ENCODE measurements around the gene GCKR. TPM values are rescaled to one million over a fixed set of nuclear protein-coding genes. Genes with fewer than 3 reads are reported as not detected.
"Not testable (repeated sequence)": the region's sequence is repeated elsewhere in the genome, so short reads cannot be mapped to it uniquely, and the experiment has no call there.

GCKR gene
- total RNA-seq, 2 donors from 2014 or later = 0.22 to 0.40 TPM

GRCh38 chr2:27544143-27544821 is 47.6 kb downstream of the GCKR start:
- no peak for TF ChIP-seq CTCF (IDR thresholded peaks at IDR 0.05)
- DNase-seq = no peak
- Histone ChIP-seq H3K9ac (ENCODE audit: low read depth in 2 of 2, low read length in 2 of 2) (no peak overlapping the region), H3K4me3 (no peak overlapping the region), H3K27ac (no peak overlapping the region), H3K4me1 (no peaks in the 10 kb centered on the region), H3K36me3 (no peaks in the 10 kb centered on the region), H3K27me3 (no peaks in the 10 kb centered on the region), H3K9me3 (no peaks in the 10 kb centered on the region)
- intact Hi-C loops (cut with DNase I) = no loop called here

GRCh38 chr2:27545348-27546141 is 48.9 kb downstream of the GCKR start:
- intact Hi-C loops (cut with DNase I) = no loop called here
- Histone ChIP-seq H3K4me3 (no peak overlapping the region), H3K36me3 (no peaks in the 10 kb centered on the region), H3K27me3 (no peaks in the 10 kb centered on the region), H3K27ac (no peak overlapping the region), H3K9me3 (no peaks in the 10 kb centered on the region), H3K9ac (ENCODE audit: low read depth in 2 of 2, low read length in 2 of 2) (no peak overlapping the region), H3K4me1 (no peaks in the 10 kb centered on the region)
- TF ChIP-seq CTCF (IDR thresholded peaks at IDR 0.05) = no peak
- no peak for DNase-seq

GRCh38 chr2:27549303-27549702 is 52.7 kb downstream of the GCKR start:
- Histone ChIP-seq H3K9ac (ENCODE audit: low read depth in 2 of 2, low read length in 2 of 2) (no peak overlapping the region), H3K4me1 (no peaks in the 10 kb centered on the region), H3K9me3 (no peaks in the 10 kb centered on the region), H3K27ac (no peak overlapping the region), H3K4me3 (no peak overlapping the region), H3K27me3 (no peaks in the 10 kb centered on the region), H3K36me3 (no peaks in the 10 kb centered on the region)
- no peak for TF ChIP-seq CTCF (IDR thresholded peaks at IDR 0.05)
- DNase-seq = no peak
- intact Hi-C loops (cut with DNase I) = no loop called here

GRCh38 chr2:27551514-27551913 is 54.9 kb downstream of the GCKR start:
- no peak for TF ChIP-seq CTCF (IDR thresholded peaks at IDR 0.05)
- no peaks in the 10 kb centered on the region for H3K9me3 ChIP-seq
- no peaks in the 10 kb centered on the region for H3K4me1 ChIP-seq
- no peak overlapping the region for H3K27ac ChIP-seq
- H3K36me3 ChIP-seq = no peaks in the 10 kb centered on the region
- DNase-seq = no peak
- H3K27me3 ChIP-seq = no peaks in the 10 kb centered on the region
- H3K9ac ChIP-seq (ENCODE audit: low read depth in 2 of 2, low read length in 2 of 2) = no peak overlapping the region
- intact Hi-C loops (cut with DNase I) = no loop called here
- no peak overlapping the region for H3K4me3 ChIP-seq

GRCh38 chr2:27552941-27553340 is 56.3 kb downstream of the GCKR start:
- Histone ChIP-seq H3K4me3 (no peak overlapping the region), H3K36me3 (no peaks in the 10 kb centered on the region), H3K4me1 (no peaks in the 10 kb centered on the region), H3K27me3 (no peaks in the 10 kb centered on the region), H3K9ac (ENCODE audit: low read depth in 2 of 2, low read length in 2 of 2) (no peak overlapping the region), H3K9me3 (no peaks in the 10 kb centered on the region), H3K27ac (no peak overlapping the region)
- intact Hi-C loops (cut with DNase I) = no loop called here
- no peak for TF ChIP-seq CTCF (IDR thresholded peaks at IDR 0.05)
- no peak for DNase-seq

GRCh38 chr2:27554451-27554850 is 57.8 kb downstream of the GCKR start:
- DNase-seq; H3K9ac ChIP-seq (ENCODE audit: low read depth in 2 of 2, low read length in 2 of 2); H3K27ac ChIP-seq; H3K36me3 ChIP-seq; intact Hi-C loops (cut with DNase I); H3K9me3 ChIP-seq; H3K4me1 ChIP-seq; H3K4me3 ChIP-seq; H3K27me3 ChIP-seq: not testable (repeated sequence)
